GM15510 (cell line): ENCODE data around the gene GOLGA8T.
"Not testable (repeated sequence)": the region's sequence is repeated elsewhere in the genome, so short reads cannot be mapped to it uniquely, and the experiment has no call there.

ENCODE experiments used
- POLR2A ChIP-seq: IDR thresholded peaks from 3 replicates; pipeline ENCODE4 v1.6.1; 2011; ENCODE audit warnings: borderline replicate concordance; ENCODE audit not compliant: insufficient read length; ENCODE audit errors: extremely low read depth

Gene GOLGA8T

DNA sequence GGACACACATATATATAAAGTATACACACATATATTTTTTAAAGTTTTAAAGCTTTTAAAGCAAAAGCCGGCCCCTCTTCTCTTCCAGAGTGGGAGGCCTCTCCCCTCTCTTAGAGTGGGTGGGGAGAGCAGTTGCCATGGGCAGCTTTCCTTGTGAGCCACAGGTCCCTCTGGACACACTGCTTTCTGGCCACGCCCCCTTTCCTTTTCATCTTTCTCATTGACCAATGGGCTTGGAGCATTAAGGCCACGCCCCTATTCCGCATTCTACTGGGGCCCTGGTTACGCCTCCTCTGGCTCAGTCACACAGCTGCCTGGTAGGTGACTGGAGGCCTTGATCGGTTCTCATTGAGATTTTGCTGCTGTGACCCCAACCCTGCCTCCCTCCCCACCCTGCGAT, at the start of gene GOLGA8T:
Gene GOLGA8T, plus strand, starts transcription at position 301 of the 400 bp plus-strand sequence. Its CDS starts 98 bp downstream, at position 399.
- not testable (repeated sequence) for TF ChIP-seq POLR2A
